NCI-H2107 (cell line): ENCODE data around the gene SLC25A52.
"Not testable (repeated sequence)": the region's sequence is repeated elsewhere in the genome, so short reads cannot be mapped to it uniquely, and the experiment has no call there.

Experiments used
- DNase-seq: peaks from one replicate; lab custom pipeline; 2025; lab: John Stamatoyannopoulos, UW

SLC25A52 gene

GRCh38 chr18:31760695-31761094 is at the start of gene SLC25A52:
SLC25A52 (minus strand) TSS chr18:31760880; CDS start chr18:31760661, 219 bp downstream.
- no peak for DNase-seq

GRCh38 chr18:31809049-31809448 is 48.4 kb upstream of the SLC25A52 start:
- DNase-seq = not testable (repeated sequence)

- DNase-seq = no peak
Measured at GRCh38 chr18:31801078-31801477, 40.4 kb upstream of the SLC25A52 start.

GRCh38 chr18:31799257-31799656 is 38.6 kb upstream of the SLC25A52 start:
- not testable (repeated sequence) for DNase-seq

GRCh38 chr18:31798399-31798798 is 37.7 kb upstream of the SLC25A52 start:
- no peak for DNase-seq

GRCh38 chr18:31795747-31796146 is 35.1 kb upstream of the SLC25A52 start:
- DNase-seq = no peak

GRCh38 chr18:31793531-31793930 is 32.9 kb upstream of the SLC25A52 start:
- DNase-seq = no peak

GRCh38 chr18:31792580-31792911 is 31.9 kb upstream of the SLC25A52 start:
- DNase-seq = no peak

GRCh38 chr18:31791817-31792579 is 31.3 kb upstream of the SLC25A52 start:
- DNase-seq = no peak

GRCh38 chr18:31789409-31789808 is 28.7 kb upstream of the SLC25A52 start:
- DNase-seq = no peak

GRCh38 chr18:31783059-31783458 is 22.4 kb upstream of the SLC25A52 start:
- DNase-seq = no peak

- DNase-seq = no peak
Measured at GRCh38 chr18:31778391-31778950, 17.8 kb upstream of the SLC25A52 start.

- DNase-seq = no peak
Measured at GRCh38 chr18:31776093-31776492, 15.4 kb upstream of the SLC25A52 start.

- DNase-seq = no peak
Measured at GRCh38 chr18:31774962-31775361, 14.3 kb upstream of the SLC25A52 start.

- DNase-seq = no peak
Measured at GRCh38 chr18:31774477-31774785, 13.8 kb upstream of the SLC25A52 start.

GRCh38 chr18:31773774-31774476 is 13.2 kb upstream of the SLC25A52 start:
- DNase-seq = no peak

GRCh38 chr18:31772699-31773098 is 12.0 kb upstream of the SLC25A52 start:
- no peak for DNase-seq

- no peak for DNase-seq
Measured at GRCh38 chr18:31750273-31750672, 10.4 kb downstream of the SLC25A52 start.

GRCh38 chr18:31746396-31746795 is 14.3 kb downstream of the SLC25A52 start:
- no peak for DNase-seq

- no peak for DNase-seq
Measured at GRCh38 chr18:31744321-31745067, 16.2 kb downstream of the SLC25A52 start.

- not testable (repeated sequence) for DNase-seq
Measured at GRCh38 chr18:31743600-31743999, 17.1 kb downstream of the SLC25A52 start.

- DNase-seq = no peak
Measured at GRCh38 chr18:31741097-31741735, 19.5 kb downstream of the SLC25A52 start.
